ENCODE measurements around the gene RHD. TPM values are rescaled to one million over a fixed set of nuclear protein-coding genes. Genes with fewer than 3 reads are reported as not detected.
"Not testable (repeated sequence)": the region's sequence is repeated elsewhere in the genome, so short reads cannot be mapped to it uniquely, and the experiment has no call there.

RHD gene
- total RNA-seq, 1 donor from 2014 or later: not detected

- not testable (repeated sequence) for DNase-seq (ENCODE audit: low spot score)
Observed at GRCh38 chr1:25304936-25305335, 32.6 kb downstream of the RHD start.

GRCh38 chr1:25308168-25308567 is 35.9 kb downstream of the RHD start:
- not testable (repeated sequence) for DNase-seq (ENCODE audit: low spot score)

- not testable (repeated sequence) for DNase-seq (ENCODE audit: low spot score)
Observed at GRCh38 chr1:25309085-25309484, 36.8 kb downstream of the RHD start.

GRCh38 chr1:25309486-25309885 is 37.2 kb downstream of the RHD start:
- DNase-seq (ENCODE audit: low spot score): not testable (repeated sequence)

- not testable (repeated sequence) for DNase-seq (ENCODE audit: low spot score)
Observed at GRCh38 chr1:25312806-25313470, 40.6 kb downstream of the RHD start.

- peak; percentile 5 for DNase-seq (ENCODE audit: low spot score)
Observed at GRCh38 chr1:25320314-25320938, 48.1 kb downstream of the RHD start.

- DNase-seq (ENCODE audit: low spot score): not testable (repeated sequence)
Observed at GRCh38 chr1:25322127-25322526, 49.8 kb downstream of the RHD start.

- DNase-seq (ENCODE audit: low spot score): not testable (repeated sequence)
Observed at GRCh38 chr1:25324407-25324806, 52.1 kb downstream of the RHD start.

- DNase-seq (ENCODE audit: low spot score): not testable (repeated sequence)
Observed at GRCh38 chr1:25327864-25328790, 55.8 kb downstream of the RHD start.

GRCh38 chr1:25328791-25329185 is 56.5 kb downstream of the RHD start:
- not testable (repeated sequence) for DNase-seq (ENCODE audit: low spot score)

- not testable (repeated sequence) for DNase-seq (ENCODE audit: low spot score)
Observed at GRCh38 chr1:25329336-25329735, 57.0 kb downstream of the RHD start.

GRCh38 chr1:25329950-25330349 is 57.6 kb downstream of the RHD start:
- DNase-seq (ENCODE audit: low spot score): not testable (repeated sequence)

GRCh38 chr1:25336922-25337354 is 64.6 kb downstream of the RHD start:
- not testable (repeated sequence) for DNase-seq (ENCODE audit: low spot score)

GRCh38 chr1:25337483-25338187 is 65.3 kb downstream of the RHD start:
- not testable (repeated sequence) for DNase-seq (ENCODE audit: low spot score)

GRCh38 chr1:25338188-25338981 is 66.1 kb downstream of the RHD start, which contains the start of gene TMEM50A:
TSS of gene TMEM50A (plus strand) at chr1:25338334. CDS start at chr1:25340487, 2,153 bp downstream.
- peak; percentile 90 for DNase-seq (ENCODE audit: low spot score)

GRCh38 chr1:25338986-25339385 is 66.7 kb downstream of the RHD start:
- DNase-seq (ENCODE audit: low spot score): no peak

- no peak for DNase-seq (ENCODE audit: low spot score)
Observed at GRCh38 chr1:25341746-25342145, 69.4 kb downstream of the RHD start.

GRCh38 chr1:25342846-25343245 is 70.5 kb downstream of the RHD start:
- DNase-seq (ENCODE audit: low spot score): no peak

GRCh38 chr1:25343872-25344271 is 71.6 kb downstream of the RHD start:
- DNase-seq (ENCODE audit: low spot score): no peak

- DNase-seq (ENCODE audit: low spot score): no peak
Observed at GRCh38 chr1:25347556-25347955, 75.2 kb downstream of the RHD start.

All from umbilical cord (tissue), 2 donors.